ENCODE data around the gene CDS2. TPM values are rescaled to one million over a fixed set of nuclear protein-coding genes. Genes with fewer than 3 reads are reported as not detected.

CDS2 gene
- total RNA-seq, 1 donor from 2014 or later = 44.9 TPM

- Mint-ChIP-seq H3K27me3 (ENCODE audit: low read depth) (no peaks in the 10 kb centered on the region), H3K27ac (no peak overlapping the region), H3K4me3 (no peak overlapping the region), H3K9me3 (no peaks in the 10 kb centered on the region), H3K4me1 (no peaks in the 10 kb centered on the region), H3K36me3 (peaks cover 27% of the 10 kb centered on the region)
- no peak for TF ChIP-seq CTCF (IDR thresholded peaks at IDR 0.05; ENCODE audit: unreplicated experiment)
- no peak for DNase-seq (ENCODE audit: low spot score in 2 of 2, unreplicated experiment in 2 of 2)
Observed at GRCh38 chr20:5183731-5184474, 57.1 kb downstream of the CDS2 start.

GRCh38 chr20:5184684-5185083 lies 57.9 kb downstream of the CDS2 start:
- no peak overlapping the region for H3K4me3 Mint-ChIP-seq
- H3K27ac Mint-ChIP-seq = no peak overlapping the region
- no peak for DNase-seq (ENCODE audit: low spot score in 2 of 2, unreplicated experiment in 2 of 2)
- TF ChIP-seq CTCF (IDR thresholded peaks at IDR 0.05; ENCODE audit: unreplicated experiment) = no peak
- H3K27me3 Mint-ChIP-seq (ENCODE audit: low read depth) = no peaks in the 10 kb centered on the region
- H3K4me1 Mint-ChIP-seq = no peaks in the 10 kb centered on the region
- H3K9me3 Mint-ChIP-seq = no peaks in the 10 kb centered on the region
- peaks cover 23% of the 10 kb centered on the region for H3K36me3 Mint-ChIP-seq

GRCh38 chr20:5187122-5187521 lies 60.3 kb downstream of the CDS2 start:
- Mint-ChIP-seq H3K4me3 (no peak overlapping the region), H3K27me3 (ENCODE audit: low read depth) (no peaks in the 10 kb centered on the region), H3K27ac (no peak overlapping the region), H3K9me3 (no peaks in the 10 kb centered on the region), H3K36me3 (peaks cover 24% of the 10 kb centered on the region), H3K4me1 (no peaks in the 10 kb centered on the region)
- no peak for TF ChIP-seq CTCF (IDR thresholded peaks at IDR 0.05; ENCODE audit: unreplicated experiment)
- DNase-seq (ENCODE audit: low spot score in 2 of 2, unreplicated experiment in 2 of 2) = no peak

DNA sequence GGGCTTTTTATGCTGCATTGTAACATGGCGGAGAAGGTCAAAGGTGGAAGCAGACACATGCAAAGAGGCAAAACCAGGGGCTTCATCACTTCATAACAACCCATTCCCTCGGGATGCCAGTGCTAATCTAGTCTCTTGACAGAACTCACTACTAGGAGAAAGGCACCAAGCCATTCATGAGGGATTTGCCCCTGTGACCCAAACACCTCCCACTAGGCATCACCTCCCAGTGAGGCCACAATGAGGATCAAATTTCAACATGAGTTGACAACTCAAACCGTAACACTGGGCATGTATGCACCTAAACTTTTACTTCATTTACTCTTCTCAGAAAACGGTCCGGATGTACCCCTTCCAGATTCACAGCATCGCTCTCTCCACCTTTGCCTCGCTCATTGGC lies 61.9 kb downstream of the CDS2 start:
- peaks cover 16% of the 10 kb centered on the region for H3K36me3 Mint-ChIP-seq
- no peak overlapping the region for H3K4me3 Mint-ChIP-seq
- H3K27me3 Mint-ChIP-seq (ENCODE audit: low read depth) = no peaks in the 10 kb centered on the region
- H3K9me3 Mint-ChIP-seq = no peaks in the 10 kb centered on the region
- DNase-seq (ENCODE audit: low spot score in 2 of 2, unreplicated experiment in 2 of 2) = no peak
- no peak overlapping the region for H3K27ac Mint-ChIP-seq
- no peak for TF ChIP-seq CTCF (IDR thresholded peaks at IDR 0.05; ENCODE audit: unreplicated experiment)
- H3K4me1 Mint-ChIP-seq = peaks cover 1% of the 10 kb centered on the region

GRCh38 chr20:5189917-5190316 lies 63.1 kb downstream of the CDS2 start:
- peaks cover 12% of the 10 kb centered on the region for H3K36me3 Mint-ChIP-seq
- H3K9me3 Mint-ChIP-seq = no peaks in the 10 kb centered on the region
- H3K27ac Mint-ChIP-seq = no peak overlapping the region
- TF ChIP-seq CTCF (IDR thresholded peaks at IDR 0.05; ENCODE audit: unreplicated experiment) = no peak
- H3K27me3 Mint-ChIP-seq (ENCODE audit: low read depth) = no peaks in the 10 kb centered on the region
- no peak for DNase-seq (ENCODE audit: low spot score in 2 of 2, unreplicated experiment in 2 of 2)
- H3K4me3 Mint-ChIP-seq = no peak overlapping the region
- peaks cover 1% of the 10 kb centered on the region for H3K4me1 Mint-ChIP-seq
